Measurements from ENCODE around the gene ACOT11. TPM values are rescaled to one million over a fixed set of nuclear protein-coding genes. Genes with fewer than 3 reads are reported as not detected.

ACOT11 gene
- total and polyA plus RNA-seq, 4 donors: 2.8 to 13.5 (median 7.9) TPM

- DNase-seq (no peak), ATAC-seq (ENCODE audit: insufficient read depth, low FRiP score) (no peak)
- H3K27me3 ChIP-seq (ENCODE audit: control insufficient read depth in 3 of 3, insufficient read depth in 3 of 3, low read length in 2 of 3): no peaks in the 10 kb centered on the region
- no peak overlapping the region for H3K4me3 ChIP-seq
- H3K36me3 ChIP-seq (ENCODE audit: control insufficient read depth in 4 of 4, insufficient read depth in 4 of 4, low read length in 4 of 4): no peaks in the 10 kb centered on the region
- H3K27ac ChIP-seq (ENCODE audit: low read depth in 1 of 2, low read length in 1 of 2): peak overlapping the region in 1 of 2 donors; percentile 94
- no peak for TF ChIP-seq CTCF (IDR thresholded peaks at IDR 0.05; ENCODE audit: control extremely low read depth, extremely low read depth)
- no peaks in the 10 kb centered on the region for H3K9me3 ChIP-seq (ENCODE audit: control insufficient read depth in 4 of 4, insufficient read depth in 3 of 4, low read length in 3 of 4)
- no peak overlapping the region for H3K9ac ChIP-seq (ENCODE audit: insufficient read depth in 1 of 2, low read length in 2 of 2)
- H3K4me1 ChIP-seq (ENCODE audit: control insufficient read depth in 5 of 5, insufficient read depth in 5 of 5, low read length in 5 of 5): peaks cover 3 to 30% (median 5%) of the 10 kb centered on the region in 5 donors
- WGBS, 2 donors: 93 to 95% methylated on average over 15 of the region's 15 CpGs
Observed at GRCh38 chr1:54585181-54586066, 37.4 kb downstream of the ACOT11 start.

GRCh38 chr1:54588377-54588776, 40.3 kb downstream of the ACOT11 start:
- Histone ChIP-seq H3K9ac (ENCODE audit: insufficient read depth in 1 of 2, low read length in 2 of 2) (no peak overlapping the region), H3K9me3 (ENCODE audit: control insufficient read depth in 4 of 4, insufficient read depth in 3 of 4, low read length in 3 of 4) (no peaks in the 10 kb centered on the region), H3K4me3 (no peak overlapping the region), H3K27me3 (ENCODE audit: control insufficient read depth in 3 of 3, insufficient read depth in 3 of 3, low read length in 2 of 3) (no peaks in the 10 kb centered on the region), H3K4me1 (ENCODE audit: control insufficient read depth in 5 of 5, insufficient read depth in 5 of 5, low read length in 5 of 5) (peaks cover 0 to 11% (median 4%) of the 10 kb centered on the region in 5 donors), H3K36me3 (ENCODE audit: control insufficient read depth in 4 of 4, insufficient read depth in 4 of 4, low read length in 4 of 4) (no peaks in the 10 kb centered on the region), H3K27ac (ENCODE audit: low read depth in 1 of 2, low read length in 1 of 2) (peak overlapping the region in 1 of 2 donors; percentile 5)
- WGBS, 2 donors: 37 to 57% methylated on average over 2 of the region's 2 CpGs
- no peak for TF ChIP-seq CTCF (IDR thresholded peaks at IDR 0.05; ENCODE audit: control extremely low read depth, extremely low read depth)
- ATAC-seq (ENCODE audit: insufficient read depth, low FRiP score) (no peak), DNase-seq (no peak)

GRCh38 chr1:54591127-54591756, 43.2 kb downstream of the ACOT11 start:
- no peak for DNase-seq
- Histone ChIP-seq H3K27ac (ENCODE audit: low read depth in 1 of 2, low read length in 1 of 2) (no peak overlapping the region), H3K9ac (ENCODE audit: insufficient read depth in 1 of 2, low read length in 2 of 2) (no peak overlapping the region), H3K4me3 (no peak overlapping the region), H3K9me3 (ENCODE audit: control insufficient read depth in 4 of 4, insufficient read depth in 3 of 4, low read length in 3 of 4) (no peaks in the 10 kb centered on the region), H3K27me3 (ENCODE audit: control insufficient read depth in 3 of 3, insufficient read depth in 3 of 3, low read length in 2 of 3) (no peaks in the 10 kb centered on the region), H3K4me1 (ENCODE audit: control insufficient read depth in 5 of 5, insufficient read depth in 5 of 5, low read length in 5 of 5) (no peaks in the 10 kb centered on the region), H3K36me3 (ENCODE audit: control insufficient read depth in 4 of 4, insufficient read depth in 4 of 4, low read length in 4 of 4) (peaks cover 0 to 6% (median 0%) of the 10 kb centered on the region in 4 donors)
- no peak for TF ChIP-seq CTCF (IDR thresholded peaks at IDR 0.05; ENCODE audit: control extremely low read depth, extremely low read depth)
- no peak for ATAC-seq (ENCODE audit: insufficient read depth, low FRiP score)
- WGBS, 2 donors: 90 to 92% methylated on average over 5 of the region's 5 CpGs
